Measurements from ENCODE around the gene SOS1. TPM values are rescaled to one million over a fixed set of nuclear protein-coding genes. Genes with fewer than 3 reads are reported as not detected.

Gene SOS1
- total RNA-seq, 4 donors from 2014 or later = 13.3 to 107 (median 40.8) TPM

DNA sequence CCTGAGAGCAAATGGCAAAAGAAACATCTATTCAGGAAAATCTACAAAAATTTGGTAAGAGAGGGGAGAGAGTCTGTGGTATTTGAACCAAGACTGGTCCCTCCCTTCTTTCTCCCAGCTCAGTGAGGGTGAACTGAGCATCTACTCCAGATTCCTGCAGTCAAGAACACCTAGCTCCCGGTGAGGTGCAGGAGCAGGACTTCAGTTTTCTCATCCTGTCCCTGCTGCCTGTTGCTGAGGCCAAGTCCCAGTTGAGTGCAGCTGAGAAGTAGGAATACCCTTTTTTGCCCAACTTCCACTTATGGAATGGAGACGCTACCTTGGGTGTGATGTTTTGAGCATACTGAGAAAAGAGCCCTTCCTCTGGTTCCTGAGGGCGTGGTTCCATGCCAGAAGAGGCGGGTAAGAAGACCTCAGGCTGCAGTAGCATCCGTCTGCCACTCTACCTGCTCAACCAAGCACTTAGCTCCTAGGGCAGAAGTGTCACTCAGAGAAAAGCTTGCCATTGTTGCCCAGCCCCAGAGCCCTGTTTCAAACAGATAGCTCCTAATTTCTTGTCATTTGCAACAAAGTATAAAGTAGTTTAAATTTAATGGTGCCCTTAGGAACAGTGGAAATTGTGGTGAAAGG is 112.9 kb downstream of the SOS1 start:
- Histone ChIP-seq H3K36me3 (no peaks in the 10 kb centered on the region), H3K4me3 (no peak overlapping the region), H3K27me3 (no peaks in the 10 kb centered on the region), H3K4me1 (no peaks in the 10 kb centered on the region), H3K9me3 (no peaks in the 10 kb centered on the region), H3K27ac (no peak overlapping the region)
- intact Hi-C loops (cut with DNase I; ENCODE audit: low total_unique reads) = no loop called here
- TF ChIP-seq POLR2A (IDR thresholded peaks at IDR 0.05) = no peak
- no peak for DNase-seq

GRCh38 chr2:39000552-39000951 is 120.3 kb downstream of the SOS1 start:
- DNase-seq = no peak
- Histone ChIP-seq H3K27ac (no peak overlapping the region), H3K36me3 (no peaks in the 10 kb centered on the region), H3K9me3 (no peaks in the 10 kb centered on the region), H3K27me3 (no peaks in the 10 kb centered on the region), H3K4me3 (no peak overlapping the region), H3K4me1 (no peaks in the 10 kb centered on the region)
- TF ChIP-seq, protein P1, sequence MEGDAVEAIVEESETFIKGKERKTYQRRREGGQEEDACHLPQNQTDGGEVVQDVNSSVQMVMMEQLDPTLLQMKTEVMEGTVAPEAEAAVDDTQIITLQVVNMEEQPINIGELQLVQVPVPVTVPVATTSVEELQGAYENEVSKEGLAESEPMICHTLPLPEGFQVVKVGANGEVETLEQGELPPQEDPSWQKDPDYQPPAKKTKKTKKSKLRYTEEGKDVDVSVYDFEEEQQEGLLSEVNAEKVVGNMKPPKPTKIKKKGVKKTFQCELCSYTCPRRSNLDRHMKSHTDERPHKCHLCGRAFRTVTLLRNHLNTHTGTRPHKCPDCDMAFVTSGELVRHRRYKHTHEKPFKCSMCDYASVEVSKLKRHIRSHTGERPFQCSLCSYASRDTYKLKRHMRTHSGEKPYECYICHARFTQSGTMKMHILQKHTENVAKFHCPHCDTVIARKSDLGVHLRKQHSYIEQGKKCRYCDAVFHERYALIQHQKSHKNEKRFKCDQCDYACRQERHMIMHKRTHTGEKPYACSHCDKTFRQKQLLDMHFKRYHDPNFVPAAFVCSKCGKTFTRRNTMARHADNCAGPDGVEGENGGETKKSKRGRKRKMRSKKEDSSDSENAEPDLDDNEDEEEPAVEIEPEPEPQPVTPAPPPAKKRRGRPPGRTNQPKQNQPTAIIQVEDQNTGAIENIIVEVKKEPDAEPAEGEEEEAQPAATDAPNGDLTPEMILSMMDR (IDR thresholded peaks at IDR 0.05) = no peak
- no peak for TF ChIP-seq POLR2A (IDR thresholded peaks at IDR 0.05)
- intact Hi-C loops (cut with DNase I; ENCODE audit: low total_unique reads) = no loop called here

- no peaks in the 10 kb centered on the region for H3K4me1 ChIP-seq
- intact Hi-C loops (cut with DNase I; ENCODE audit: low total_unique reads) = no loop called here
- DNase-seq = no peak
- H3K36me3 ChIP-seq = no peaks in the 10 kb centered on the region
- TF ChIP-seq, protein P1 (IDR thresholded peaks at IDR 0.05) = no peak
- TF ChIP-seq POLR2A (IDR thresholded peaks at IDR 0.05) = no peak
- no peak overlapping the region for H3K4me3 ChIP-seq
- H3K27ac ChIP-seq = no peak overlapping the region
- H3K27me3 ChIP-seq = no peaks in the 10 kb centered on the region
- no peaks in the 10 kb centered on the region for H3K9me3 ChIP-seq
These were observed 123.1 kb downstream of the SOS1 start for GRCh38 chr2:38997781-38998180.

- H3K36me3 ChIP-seq = no peaks in the 10 kb centered on the region
- no peaks in the 10 kb centered on the region for H3K27me3 ChIP-seq
- H3K4me1 ChIP-seq = no peaks in the 10 kb centered on the region
- no peaks in the 10 kb centered on the region for H3K9me3 ChIP-seq
- no peak for DNase-seq
- no peak overlapping the region for H3K4me3 ChIP-seq
- TF ChIP-seq, protein P1 (IDR thresholded peaks at IDR 0.05) = no peak
- no peak for TF ChIP-seq POLR2A (IDR thresholded peaks at IDR 0.05)
- no peak overlapping the region for H3K27ac ChIP-seq
- intact Hi-C loops (cut with DNase I; ENCODE audit: low total_unique reads) = no loop called here
These were observed 129.0 kb downstream of the SOS1 start for GRCh38 chr2:38991899-38992298.

DNA sequence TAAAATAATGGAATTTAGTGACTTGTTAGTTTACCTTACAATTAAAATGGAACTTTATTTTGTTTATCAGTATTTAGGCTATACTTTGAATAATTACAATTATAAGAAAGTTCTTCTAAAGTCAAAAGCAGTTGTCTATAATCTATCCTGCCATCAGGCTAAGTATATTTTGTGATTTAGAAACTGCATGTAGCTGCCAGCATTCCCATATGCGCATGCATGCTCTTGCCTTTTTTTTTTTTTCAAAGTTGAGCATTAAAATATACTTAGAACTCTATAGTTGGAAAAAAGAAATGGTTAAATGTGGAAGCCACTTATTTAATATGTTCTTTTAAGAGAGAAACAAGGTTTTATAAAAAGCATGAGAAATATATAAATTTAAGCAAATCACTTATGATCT is 132.1 kb downstream of the SOS1 start:
- Histone ChIP-seq H3K4me3 (no peak overlapping the region), H3K27me3 (no peaks in the 10 kb centered on the region), H3K9me3 (no peaks in the 10 kb centered on the region), H3K36me3 (no peaks in the 10 kb centered on the region), H3K27ac (no peak overlapping the region), H3K4me1 (no peaks in the 10 kb centered on the region)
- intact Hi-C loops (cut with DNase I; ENCODE audit: low total_unique reads) = no loop called here
- no peak for TF ChIP-seq POLR2A (IDR thresholded peaks at IDR 0.05)
- TF ChIP-seq, protein P1 (IDR thresholded peaks at IDR 0.05) = no peak
- DNase-seq = no peak

DNA sequence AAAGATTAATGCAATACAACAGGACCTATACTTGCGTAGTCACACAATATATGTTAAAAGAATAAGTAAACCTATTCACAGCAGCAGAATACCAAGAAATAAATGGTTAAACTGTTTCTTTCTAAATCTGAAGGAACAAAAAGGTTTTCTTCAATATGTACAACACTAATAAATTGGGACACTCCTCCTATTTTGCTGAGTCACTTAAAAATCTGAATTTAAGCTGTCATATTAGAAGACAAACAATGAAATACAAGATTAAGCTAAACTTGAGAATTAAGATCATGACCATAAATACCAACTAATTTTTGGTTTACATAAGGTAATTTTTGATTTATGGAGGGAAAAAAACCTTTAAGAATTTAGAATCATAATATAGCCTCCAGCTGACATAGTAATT is 138.4 kb downstream of the SOS1 start:
- H3K27ac ChIP-seq = no peak overlapping the region
- no peaks in the 10 kb centered on the region for H3K27me3 ChIP-seq
- no peaks in the 10 kb centered on the region for H3K4me1 ChIP-seq
- H3K4me3 ChIP-seq = no peak overlapping the region
- H3K36me3 ChIP-seq = no peaks in the 10 kb centered on the region
- intact Hi-C loops (cut with DNase I; ENCODE audit: low total_unique reads) = no loop called here
- H3K9me3 ChIP-seq = no peaks in the 10 kb centered on the region
- DNase-seq = no peak
- TF ChIP-seq, protein P1 (IDR thresholded peaks at IDR 0.05) = no peak
- no peak for TF ChIP-seq POLR2A (IDR thresholded peaks at IDR 0.05)

Data from uterus (tissue), 4 donors.